ENCODE measurements around the gene BBX.

Gene BBX

DNA sequence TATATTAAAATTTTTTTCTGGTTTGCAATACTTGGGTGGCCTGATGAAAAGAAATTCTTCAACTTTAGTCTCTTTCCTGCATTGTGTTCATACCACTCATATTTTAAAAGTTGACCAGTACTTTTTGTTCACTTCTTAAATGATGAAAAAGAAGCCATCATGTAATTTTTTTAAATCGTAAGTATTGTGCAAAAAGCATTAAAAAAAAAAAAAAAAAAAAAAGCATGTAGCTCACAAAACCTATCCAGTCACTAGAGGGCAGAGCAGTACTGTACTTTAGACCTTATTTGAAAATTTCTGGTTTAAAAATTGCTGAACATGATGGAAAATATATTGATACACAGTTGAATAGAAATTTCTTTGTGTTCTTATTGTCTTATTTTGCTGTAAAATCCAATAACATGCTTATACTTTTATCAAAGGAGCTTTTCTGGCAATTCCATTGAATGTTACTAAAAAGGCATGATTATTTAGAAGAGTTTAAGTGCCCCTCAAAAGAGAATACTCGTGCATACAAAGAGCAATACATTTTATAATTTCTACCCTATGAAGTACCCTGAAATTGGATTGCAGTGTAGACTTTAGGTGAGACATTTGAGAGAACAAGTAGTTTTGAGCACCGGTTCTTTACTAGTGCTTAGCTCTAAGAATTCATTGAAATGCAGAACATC, 137.7 kb downstream of the BBX start:
- DNase-seq = no peak

DNA sequence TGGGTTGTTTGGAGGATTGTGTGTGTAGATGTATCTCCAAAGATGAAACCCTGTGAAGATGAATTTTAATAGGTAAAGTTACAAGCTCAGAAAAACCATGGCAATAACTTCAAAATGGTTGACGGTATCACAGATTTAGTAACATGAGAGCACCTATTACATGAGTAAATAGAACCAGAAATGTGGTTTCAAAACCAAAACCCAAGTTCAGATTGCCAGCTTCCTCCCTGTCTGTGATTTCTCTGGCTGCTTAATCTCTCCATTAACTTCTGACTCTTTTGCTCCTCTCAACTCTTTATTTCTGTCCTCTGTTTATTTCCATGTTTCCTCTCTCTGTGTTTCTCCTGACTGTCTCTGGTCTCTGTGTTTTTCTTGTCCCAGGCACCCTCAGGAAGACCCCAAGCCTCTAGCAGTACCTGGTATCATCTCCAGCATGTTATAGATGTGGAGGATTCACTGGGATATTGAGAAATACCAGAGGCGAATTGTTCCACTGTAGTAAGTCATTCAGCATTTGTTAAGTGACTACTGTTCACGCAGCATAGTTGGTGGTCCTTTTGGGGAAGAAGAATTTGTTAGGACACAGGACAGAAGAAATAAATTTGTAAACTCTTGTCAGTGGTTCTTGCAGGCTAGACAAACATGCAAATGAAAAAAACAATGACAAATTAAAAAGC, 138.8 kb downstream of the BBX start:
- no peak for DNase-seq

DNA sequence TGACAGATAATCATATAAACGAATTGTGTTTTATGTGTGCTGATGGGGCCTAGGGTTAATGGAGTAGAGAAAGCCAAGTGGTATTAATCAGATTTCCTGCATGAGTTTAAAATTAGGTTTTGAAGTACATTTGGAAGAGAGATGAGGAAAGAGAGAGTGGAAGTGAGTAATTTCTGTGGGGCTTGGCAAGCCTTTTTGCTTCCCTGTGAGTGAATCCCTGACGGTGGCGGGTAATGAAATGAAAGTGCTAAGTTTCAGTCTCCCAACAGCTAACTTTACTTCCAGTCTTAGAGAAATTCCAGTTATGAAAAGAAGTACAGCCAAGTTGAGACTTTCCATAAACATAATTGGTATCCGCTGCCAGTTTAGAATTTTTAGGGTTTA, 139.4 kb downstream of the BBX start:
- DNase-seq = no peak

- DNase-seq = no peak
These were observed 139.8 kb downstream of the BBX start for GRCh38 chr3:107662586-107662985.

- no peak for DNase-seq
These were observed 140.5 kb downstream of the BBX start for GRCh38 chr3:107663266-107663665.

DNA sequence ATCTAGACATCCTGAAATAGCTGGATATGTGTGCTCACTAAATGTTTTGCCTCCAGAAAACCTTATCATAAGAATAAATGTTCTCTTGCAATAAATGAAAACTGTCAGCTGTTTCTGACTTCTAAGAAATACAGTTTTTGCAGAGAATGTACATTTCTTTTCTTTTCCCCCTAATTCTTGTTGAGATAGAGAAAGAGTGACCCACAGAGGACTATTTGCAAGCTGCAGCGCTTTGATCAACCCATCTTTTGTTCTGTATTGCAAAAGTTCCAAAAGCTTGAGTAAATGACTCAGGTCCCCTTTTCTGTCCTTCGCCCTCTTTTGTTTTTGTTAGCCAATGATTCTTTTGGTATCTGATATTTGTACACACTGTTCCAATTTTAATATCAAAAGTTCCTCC, 141.9 kb downstream of the BBX start:
- no peak for DNase-seq

- DNase-seq = no peak
These were observed 142.6 kb downstream of the BBX start for GRCh38 chr3:107665351-107665750.

GRCh38 chr3:107666853-107667252, 144.1 kb downstream of the BBX start:
- no peak for DNase-seq

- DNase-seq = no peak
These were observed 145.7 kb downstream of the BBX start for GRCh38 chr3:107668416-107668815.

DNA sequence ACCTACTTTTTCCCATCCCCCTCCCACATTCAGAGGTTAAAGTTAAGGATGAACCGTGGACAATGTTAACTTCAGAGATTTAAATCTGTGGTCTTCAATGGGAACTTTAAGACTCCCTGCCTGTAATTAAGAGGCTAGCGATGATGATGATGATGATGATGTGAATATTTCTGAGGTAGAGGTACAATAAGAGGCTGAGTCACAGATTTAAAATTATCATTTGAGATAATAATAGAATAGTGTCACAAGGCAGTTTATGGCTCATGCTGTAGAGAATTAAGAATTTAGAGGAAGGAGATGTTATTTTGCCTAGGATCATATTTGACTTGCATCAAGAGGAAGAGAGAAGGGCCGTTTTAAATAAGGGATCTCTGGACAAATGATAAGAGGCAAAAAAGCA, 146.2 kb downstream of the BBX start:
- DNase-seq = no peak

GRCh38 chr3:107669669-107670068, 146.9 kb downstream of the BBX start:
- DNase-seq = no peak

DNA sequence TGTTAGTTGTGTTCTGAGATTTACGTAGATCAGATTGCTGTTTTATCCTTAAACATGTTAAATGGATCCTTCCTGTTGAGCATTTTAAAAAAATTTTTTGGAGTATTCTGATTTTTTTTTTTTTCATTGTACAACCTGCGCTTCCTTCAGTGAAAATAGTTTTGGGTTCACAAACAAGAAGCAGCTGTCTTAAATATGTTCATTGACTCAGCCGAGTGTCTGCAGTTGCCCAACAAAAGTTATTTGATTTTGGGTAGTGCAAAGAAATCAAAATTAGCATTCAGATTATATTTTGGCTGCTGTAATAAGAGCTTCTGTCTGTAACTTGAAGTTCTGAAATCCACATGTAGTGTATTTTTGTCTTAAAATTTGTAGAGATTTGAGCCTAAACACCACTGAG, 148.2 kb downstream of the BBX start:
- DNase-seq = no peak

GRCh38 chr3:107674371-107674770, 151.6 kb downstream of the BBX start:
- DNase-seq = no peak

- no peak for DNase-seq
These were observed 152.6 kb downstream of the BBX start for GRCh38 chr3:107675233-107675900.

DNA sequence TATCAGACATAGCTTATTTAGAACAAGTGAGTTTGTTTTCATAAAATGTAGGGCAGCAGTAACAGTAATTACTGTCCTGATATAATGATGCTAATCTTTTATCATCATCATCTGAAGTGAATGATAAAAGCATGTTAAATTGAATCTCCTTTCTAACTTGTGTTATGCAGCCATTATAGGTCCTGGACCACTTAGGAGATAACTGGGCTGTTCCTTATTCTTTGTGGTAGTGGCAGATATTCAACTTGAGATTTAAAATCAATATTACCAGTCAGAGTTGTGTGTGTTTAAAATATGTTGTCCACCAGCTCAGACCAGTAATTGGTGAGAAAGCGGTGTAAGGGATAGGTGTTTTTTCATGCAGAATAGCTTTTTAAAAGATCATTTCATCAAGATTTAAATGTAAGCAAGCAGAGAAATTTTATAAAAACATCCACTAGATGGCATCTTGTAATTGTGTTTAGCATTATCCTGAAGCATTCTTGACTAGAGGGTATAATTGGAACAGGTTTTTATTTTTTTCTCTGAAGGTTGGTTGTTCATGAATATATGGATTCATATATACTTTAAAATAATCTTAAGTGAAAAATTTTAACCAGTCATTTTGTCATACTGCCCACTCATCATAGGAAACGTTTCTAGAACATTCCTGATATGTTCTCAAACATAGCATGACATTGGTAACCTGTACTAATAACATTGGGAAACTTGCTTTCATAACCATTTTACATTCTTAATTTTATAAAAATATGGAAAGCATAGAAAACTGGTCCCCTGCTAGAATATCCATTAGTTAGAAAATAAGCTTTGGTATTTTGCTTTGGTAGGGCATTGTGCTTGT, 153.9 kb downstream of the BBX start:
- no peak for DNase-seq

GRCh38 chr3:107679921-107680320, 157.2 kb downstream of the BBX start:
- DNase-seq = no peak

GRCh38 chr3:107680698-107681097, 157.9 kb downstream of the BBX start:
- no peak for DNase-seq

DNA sequence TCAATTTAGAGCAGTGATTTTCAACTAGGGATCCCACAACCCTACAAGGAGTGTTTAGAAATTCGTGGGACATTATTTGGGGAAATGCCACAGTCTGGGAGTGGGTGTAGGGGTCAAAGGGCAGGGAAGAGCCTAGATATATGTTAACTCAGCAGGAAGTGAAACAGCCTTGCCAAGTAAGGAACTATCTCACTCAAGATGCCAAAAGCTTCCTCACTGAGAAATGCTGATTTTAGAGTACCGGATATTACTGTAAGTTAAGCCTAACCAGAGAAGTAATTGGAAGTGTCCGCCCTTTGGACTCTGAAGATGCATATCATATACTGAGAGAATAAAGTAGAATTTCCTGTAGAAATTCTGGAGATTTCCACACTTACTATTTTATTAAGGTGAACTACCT, 158.6 kb downstream of the BBX start:
- DNase-seq = no peak

GRCh38 chr3:107682580-107682979, 159.8 kb downstream of the BBX start:
- DNase-seq = no peak

DNA sequence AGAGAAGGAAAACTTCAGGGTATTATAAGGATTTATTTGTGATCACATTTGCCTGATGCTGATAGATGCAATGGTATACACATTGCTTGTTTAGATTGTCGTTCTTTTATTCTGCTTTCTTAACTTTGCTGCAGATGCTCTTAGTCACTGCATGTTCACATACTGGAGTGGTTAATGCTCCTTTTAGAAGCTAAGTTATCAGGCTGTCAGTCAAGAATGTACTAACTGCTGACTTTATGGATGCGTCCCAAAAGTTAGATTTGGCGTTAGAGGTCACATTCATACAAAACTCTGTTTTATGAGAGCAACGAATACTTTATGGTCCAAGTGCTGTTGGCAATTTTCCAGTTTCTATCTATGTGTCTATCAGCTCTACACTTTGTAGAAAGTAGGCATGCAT, 160.7 kb downstream of the BBX start:
- DNase-seq = no peak

DNA sequence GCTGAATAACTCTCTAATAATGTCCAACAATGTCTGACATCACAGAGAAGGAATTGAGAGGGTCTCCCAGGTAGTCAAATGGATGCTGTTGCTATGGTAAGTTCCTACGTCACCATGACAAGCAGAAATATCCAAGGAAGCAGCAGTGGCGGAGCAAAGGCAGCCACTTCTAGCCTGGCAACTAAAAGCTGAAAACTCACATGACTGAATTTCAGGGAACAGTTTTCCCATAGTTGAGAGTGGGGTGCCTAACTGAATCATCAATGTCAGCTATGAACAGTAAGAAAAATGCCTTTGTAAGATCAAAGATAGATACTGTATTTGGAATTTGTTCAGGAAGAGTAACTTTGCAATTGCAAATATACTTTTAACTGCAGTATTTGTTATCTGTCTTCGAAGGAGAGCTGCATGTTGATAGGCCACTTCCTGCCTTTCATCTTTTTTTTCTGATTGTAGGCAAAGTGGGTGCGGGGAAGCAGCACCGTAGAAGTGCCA, 161.7 kb downstream of the BBX start:
- DNase-seq = no peak

DNA sequence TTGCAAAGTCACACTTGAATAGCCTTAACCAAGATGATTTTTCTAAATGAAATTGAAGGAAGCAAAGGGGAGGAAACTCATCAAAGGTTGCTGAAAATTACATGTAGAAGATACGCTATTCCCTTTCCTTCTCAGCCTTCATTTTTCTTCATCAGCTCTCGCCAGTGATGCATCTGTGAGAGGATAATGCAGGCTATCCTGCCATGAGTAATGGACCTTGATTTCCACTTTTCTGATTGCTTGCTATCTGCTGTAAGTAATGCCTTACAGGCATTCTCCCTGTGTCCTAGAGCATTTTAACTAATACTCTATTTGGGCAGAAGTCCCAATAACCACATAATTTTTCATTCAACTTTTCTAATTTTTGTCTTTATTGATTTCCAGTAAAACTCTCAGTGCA, 162.6 kb downstream of the BBX start:
- no peak for DNase-seq

DNA sequence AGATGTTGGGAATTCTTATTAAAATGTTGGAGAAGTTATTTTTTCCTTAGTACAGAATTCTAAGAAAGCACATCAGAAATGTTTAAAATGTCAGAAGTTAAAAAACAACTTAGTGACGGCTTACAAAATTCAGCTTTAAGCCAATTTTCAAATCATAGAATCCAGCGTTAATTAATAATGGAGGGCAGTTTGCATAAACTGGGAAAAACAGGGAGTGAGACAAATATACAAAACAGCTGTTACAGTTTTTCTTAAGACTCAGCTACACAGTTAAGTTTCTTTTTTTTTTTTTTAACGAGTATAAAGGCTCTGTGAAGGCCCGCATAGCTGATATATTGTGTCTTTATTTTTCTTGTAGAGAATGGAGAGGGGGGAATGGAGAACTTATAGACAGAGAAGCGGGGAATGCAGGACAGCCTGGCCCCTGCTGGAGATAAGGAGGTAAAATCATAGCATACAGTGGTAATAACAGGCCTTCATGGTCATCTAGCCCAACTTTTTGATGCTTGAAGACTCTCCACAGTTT, 164.4 kb downstream of the BBX start:
- no peak for DNase-seq

All from stimulated activated CD4-positive, alpha-beta T cell treated with anti-CD3 and anti-CD28 coated beads, Interleukin-12 subunit alpha, Interleukin-12 subunit beta, amount 100 ng/mL, for 4 hours (primary cell).